HepG2 (cell line): ENCODE data around the gene CSNK2B. TPM values are rescaled to one million over a fixed set of nuclear protein-coding genes. Genes with fewer than 3 reads are reported as not detected.

ENCODE experiments used
- ATRX ChIP-seq: sonication (generic); formaldehyde crosslinking; IDR thresholded peaks from 2 replicates; pipeline ENCODE4 v1.4.0; 2020; ENCODE audit warnings: missing genetic modification reagents, borderline replicate concordance
- ETV6 ChIP-seq: sonication (generic); formaldehyde crosslinking; conservative IDR thresholded peaks from 2 replicates; pipeline ENCODE4 v1.4.0; 2020; ENCODE audit warnings: missing genetic modification reagents
- FOXC1 ChIP-seq: sonication (generic); formaldehyde crosslinking; IDR thresholded peaks from 2 replicates; pipeline ENCODE4 v1.8.0; 2022; ENCODE audit warnings: mild to moderate bottlenecking, missing genetic modification reagents, borderline replicate concordance
- HCFC1 ChIP-seq: fragments of 150-350 bp; IDR thresholded peaks from 2 replicates; pipeline ENCODE4 v1.6.1; 2014; ENCODE audit warnings: low read depth, low read length
- HHEX ChIP-seq: IDR thresholded peaks from 2 replicates; pipeline ENCODE4 v1.6.1; 2016; ENCODE audit warnings: control low read depth
- NR1H2 ChIP-seq: sonication (generic); formaldehyde crosslinking; IDR thresholded peaks from 2 replicates; pipeline ENCODE4 v1.8.1; 2022; ENCODE audit warnings: low read depth, missing genetic modification reagents, borderline replicate concordance
- SALL1 ChIP-seq: sonication (generic); formaldehyde crosslinking; IDR thresholded peaks from 2 replicates; pipeline ENCODE4 v1.8.0; 2022; ENCODE audit warnings: mild to moderate bottlenecking, missing genetic modification reagents
- SNAI1 ChIP-seq: sonication (generic); formaldehyde crosslinking; IDR thresholded peaks from 2 replicates; pipeline ENCODE4 v1.5.0; 2020; ENCODE audit warnings: mild to moderate bottlenecking, missing genetic modification reagents, borderline replicate concordance
- SOX13 ChIP-seq, 3 experiments: fragments of 450-650 bp in 1 of 3; sonication (generic) in 1 of 3; formaldehyde crosslinking in 1 of 3; IDR thresholded peaks in 2 of 3; conservative IDR thresholded peaks in 1 of 3; 2 replicates each; pipeline versions ENCODE4 v1.5.0 to v1.6.1; 2016 to 2020; ENCODE audit warnings: antibody characterized with exemption in 1 of 3, mild to moderate bottlenecking in 1 of 3, missing compliant biosample characterization in 1 of 3, missing genetic modification reagents in 1 of 3, moderate library complexity in 1 of 3
- TBP ChIP-seq: sonication (generic); formaldehyde crosslinking; IDR thresholded peaks from 2 replicates; pipeline ENCODE4 v1.5.0; 2020; ENCODE audit warnings: missing genetic modification reagents
- ZFP82 ChIP-seq: sonication (generic); formaldehyde crosslinking; IDR thresholded peaks from 2 replicates; pipeline ENCODE4 v1.5.1; 2020; ENCODE audit warnings: mild to moderate bottlenecking, missing genetic modification reagents, borderline replicate concordance
- ZNF468 ChIP-seq: sonication (generic); formaldehyde crosslinking; IDR thresholded peaks from 2 replicates; pipeline ENCODE4 v1.8.0; 2022; ENCODE audit warnings: mild to moderate bottlenecking, moderate library complexity, missing genetic modification reagents
- ZNF670 ChIP-seq: sonication (generic); formaldehyde crosslinking; IDR thresholded peaks from 2 replicates; pipeline ENCODE4 v1.8.0; 2022; ENCODE audit warnings: mild to moderate bottlenecking, missing genetic modification reagents, borderline replicate concordance
- ZNF766 ChIP-seq: sonication (generic); formaldehyde crosslinking; IDR thresholded peaks from 2 replicates; pipeline ENCODE4 v1.5.0; 2020; ENCODE audit warnings: missing genetic modification reagents, borderline replicate concordance
- ZNF883 ChIP-seq: sonication (generic); formaldehyde crosslinking; IDR thresholded peaks from 2 replicates; pipeline ENCODE4 v1.5.1; 2020; ENCODE audit warnings: mild to moderate bottlenecking, missing genetic modification reagents; ENCODE audit errors: not compliant biosample characterization
- polyA plus RNA-seq, 8 experiments: library from polyadenylated mRNA; depleted of rRNA in 3 of 8; stranded (reverse) in 7 of 8; unstranded in 1 of 8; fragments of >200 nt; fragmentation: Illumina TruSeq in 4 of 8; extraction: Trizol in 4 of 8; gene quantifications; 2 replicates each; pipeline versions ENCODE4 v1.2.1 to v1.2.3, GENCODE V29; 2011 to 2016; ENCODE audit warnings: low read depth in 4 of 8, missing spikeins in 1 of 8, mixed read lengths in 1 of 8; ENCODE audit not compliant: insufficient read depth in 1 of 8
- total RNA-seq, 5 experiments: library from RNA; depleted of rRNA; stranded (reverse); fragments of >200 nt; fragmentation: Illumina TruSeq; extraction: Trizol; gene quantifications; 2 replicates each; pipeline ENCODE4 v1.2.3, GENCODE V29; 2016; ENCODE audit warnings: low read depth in 1 of 5
- TF ChIP-seq, protein P1 (sequence below): sonication (generic); formaldehyde crosslinking; IDR thresholded peaks from 2 replicates; pipeline ENCODE4 v1.4.0; 2020; ENCODE audit warnings: missing genetic modification reagents, low read depth, mild to moderate bottlenecking, borderline replicate concordance
- TF ChIP-seq, protein P2 (sequence below): sonication (generic); formaldehyde crosslinking; IDR thresholded peaks from 2 replicates; pipeline ENCODE4 v1.5.0; 2020; ENCODE audit warnings: missing genetic modification reagents, mild to moderate bottlenecking, borderline replicate concordance
- TF ChIP-seq, protein P3 (sequence below): conservative IDR thresholded peaks from 2 replicates; pipeline ENCODE4 v1.6.1; 2018; ENCODE audit warnings: missing genetic modification reagents
- TF ChIP-seq, protein P4 (sequence below): IDR thresholded peaks from 2 replicates; pipeline ENCODE4 v1.6.1; 2016; ENCODE audit warnings: low read depth
- TF ChIP-seq, protein P5 (sequence below): fragments of 450-650 bp; IDR thresholded peaks from 2 replicates; pipeline ENCODE4 v1.6.1; 2016

Gene CSNK2B
- total and polyA plus RNA-seq, 2 of the 13 experiments (the other 11 are each of a cell fraction or from before 2014, with no cell fraction given): 111 to 296 TPM

DNA sequence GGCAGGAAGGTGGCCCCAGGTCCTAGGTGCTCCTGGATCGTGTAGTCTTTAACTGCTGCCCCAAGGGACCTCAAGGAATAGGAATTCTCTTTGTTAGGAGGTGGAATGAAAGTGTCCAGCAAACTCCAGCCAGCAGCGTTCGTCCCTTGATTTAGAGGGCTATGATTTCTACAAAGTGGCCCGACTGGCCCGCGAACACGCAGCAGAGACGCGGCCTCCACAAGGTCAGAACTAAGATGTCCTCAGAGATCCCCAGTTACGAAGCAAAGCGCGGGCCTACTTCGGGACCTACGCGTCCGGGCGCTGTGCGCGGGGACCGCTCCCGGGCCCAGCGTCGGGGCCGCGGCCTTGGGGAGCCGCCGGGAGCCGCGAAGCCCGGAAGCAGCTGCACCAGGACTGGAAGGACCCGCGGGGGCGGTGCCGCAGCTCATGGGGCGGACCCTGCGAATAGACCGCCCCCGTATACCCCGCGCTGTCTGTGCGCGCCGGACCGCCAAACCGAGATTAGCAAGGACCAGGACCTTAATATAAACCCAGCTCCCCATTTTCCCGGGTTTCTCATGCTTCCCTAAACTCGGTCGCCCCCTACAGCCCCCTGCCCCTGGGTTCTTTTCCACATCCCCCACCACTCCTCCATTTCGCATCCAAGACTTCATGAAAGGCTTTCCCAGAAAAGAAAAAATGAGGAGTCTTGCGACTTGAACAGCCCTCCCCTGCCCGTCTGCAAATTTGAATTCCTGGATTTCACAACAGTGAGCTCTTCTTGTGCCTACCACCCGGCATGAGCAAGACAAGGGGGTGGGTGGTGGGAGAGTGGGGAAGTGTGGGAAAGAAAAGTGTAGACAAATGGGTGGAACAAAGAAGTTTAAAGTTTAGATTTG lies 5.3 kb upstream of the CSNK2B start, which contains the start of gene C6orf47 (continued):
- TF ChIP-seq, protein P1, sequence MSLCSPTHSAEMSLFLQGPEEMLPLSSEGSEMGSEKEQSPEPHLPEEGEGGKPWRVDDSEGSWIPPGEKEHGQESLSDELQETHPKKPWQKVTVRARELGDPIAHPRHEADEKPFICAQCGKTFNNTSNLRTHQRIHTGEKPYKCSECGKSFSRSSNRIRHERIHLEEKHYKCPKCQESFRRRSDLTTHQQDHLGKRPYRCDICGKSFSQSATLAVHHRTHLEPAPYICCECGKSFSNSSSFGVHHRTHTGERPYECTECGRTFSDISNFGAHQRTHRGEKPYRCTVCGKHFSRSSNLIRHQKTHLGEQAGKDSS (CRISPR knock-in tag): peak; percentile 56; the same call in 1 of the 2 replicates
- TF ChIP-seq HHEX (CRISPR knock-in tag): no peak
- peak; percentile 78; the same call in 1 of the 2 replicates for TF ChIP-seq ZFP82 (CRISPR knock-in tag)
- TF ChIP-seq SOX13 (IDR thresholded peaks at IDR 0.05): peak; percentile 43; the same call in 1 of the 2 replicates
- peak in 1 of 2 experiments; percentile 40; a peak in 1 of 4 replicates for TF ChIP-seq SOX13 (CRISPR knock-in tag; conservative IDR thresholded peaks at IDR 0.05 in 1 of 2, IDR thresholded peaks at IDR 0.05 in 1 of 2)
- peak; percentile 81 for TF ChIP-seq SALL1 (CRISPR knock-in tag)
- no peak for TF ChIP-seq ATRX (CRISPR knock-in tag)
- TF ChIP-seq, protein P2, sequence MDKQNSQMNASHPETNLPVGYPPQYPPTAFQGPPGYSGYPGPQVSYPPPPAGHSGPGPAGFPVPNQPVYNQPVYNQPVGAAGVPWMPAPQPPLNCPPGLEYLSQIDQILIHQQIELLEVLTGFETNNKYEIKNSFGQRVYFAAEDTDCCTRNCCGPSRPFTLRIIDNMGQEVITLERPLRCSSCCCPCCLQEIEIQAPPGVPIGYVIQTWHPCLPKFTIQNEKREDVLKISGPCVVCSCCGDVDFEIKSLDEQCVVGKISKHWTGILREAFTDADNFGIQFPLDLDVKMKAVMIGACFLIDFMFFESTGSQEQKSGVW: no peak
- TF ChIP-seq TBP (CRISPR knock-in tag): 0 out of 2 replicates have a peak, but pooled peaks have one; percentile 92
- no peak for TF ChIP-seq SNAI1
- TF ChIP-seq ZNF468 (CRISPR knock-in tag): no peak
- peak; percentile 87; the same call in 1 of the 2 replicates for TF ChIP-seq ZNF766 (CRISPR knock-in tag)
- TF ChIP-seq ETV6 (CRISPR knock-in tag): peak; percentile 36; the same call in 1 of the 2 replicates
- TF ChIP-seq, protein P3, sequence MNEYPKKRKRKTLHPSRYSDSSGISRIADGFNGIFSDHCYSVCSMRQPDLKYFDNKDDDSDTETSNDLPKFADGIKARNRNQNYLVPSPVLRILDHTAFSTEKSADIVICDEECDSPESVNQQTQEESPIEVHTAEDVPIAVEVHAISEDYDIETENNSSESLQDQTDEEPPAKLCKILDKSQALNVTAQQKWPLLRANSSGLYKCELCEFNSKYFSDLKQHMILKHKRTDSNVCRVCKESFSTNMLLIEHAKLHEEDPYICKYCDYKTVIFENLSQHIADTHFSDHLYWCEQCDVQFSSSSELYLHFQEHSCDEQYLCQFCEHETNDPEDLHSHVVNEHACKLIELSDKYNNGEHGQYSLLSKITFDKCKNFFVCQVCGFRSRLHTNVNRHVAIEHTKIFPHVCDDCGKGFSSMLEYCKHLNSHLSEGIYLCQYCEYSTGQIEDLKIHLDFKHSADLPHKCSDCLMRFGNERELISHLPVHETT (CRISPR knock-in tag): peak; percentile 83
- TF ChIP-seq, protein P4, sequence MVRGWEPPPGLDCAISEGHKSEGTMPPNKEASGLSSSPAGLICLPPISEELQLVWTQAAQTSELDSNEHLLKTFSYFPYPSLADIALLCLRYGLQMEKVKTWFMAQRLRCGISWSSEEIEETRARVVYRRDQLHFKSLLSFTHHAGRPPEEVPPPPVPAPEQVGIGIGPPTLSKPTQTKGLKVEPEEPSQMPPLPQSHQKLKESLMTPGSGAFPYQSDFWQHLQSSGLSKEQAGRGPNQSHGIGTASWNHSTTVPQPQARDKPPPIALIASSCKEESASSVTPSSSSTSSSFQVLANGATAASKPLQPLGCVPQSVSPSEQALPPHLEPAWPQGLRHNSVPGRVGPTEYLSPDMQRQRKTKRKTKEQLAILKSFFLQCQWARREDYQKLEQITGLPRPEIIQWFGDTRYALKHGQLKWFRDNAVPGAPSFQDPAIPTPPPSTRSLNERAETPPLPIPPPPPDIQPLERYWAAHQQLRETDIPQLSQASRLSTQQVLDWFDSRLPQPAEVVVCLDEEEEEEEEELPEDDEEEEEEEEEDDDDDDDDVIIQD (CRISPR knock-in tag): no peak; the same call in 1 of the 2 replicates
- peak; percentile 91 for TF ChIP-seq FOXC1 (CRISPR knock-in tag)
- TF ChIP-seq ZNF670 (CRISPR knock-in tag): peak; percentile 69; the same call in 1 of the 2 replicates
- TF ChIP-seq NR1H2 (CRISPR knock-in tag): peak; percentile 47; the same call in 1 of the 2 replicates
- TF ChIP-seq ZNF883 (CRISPR knock-in tag): peak; percentile 92
- TF ChIP-seq HCFC1: no peak; the same call in 1 of the 2 replicates
- TF ChIP-seq, protein P5, sequence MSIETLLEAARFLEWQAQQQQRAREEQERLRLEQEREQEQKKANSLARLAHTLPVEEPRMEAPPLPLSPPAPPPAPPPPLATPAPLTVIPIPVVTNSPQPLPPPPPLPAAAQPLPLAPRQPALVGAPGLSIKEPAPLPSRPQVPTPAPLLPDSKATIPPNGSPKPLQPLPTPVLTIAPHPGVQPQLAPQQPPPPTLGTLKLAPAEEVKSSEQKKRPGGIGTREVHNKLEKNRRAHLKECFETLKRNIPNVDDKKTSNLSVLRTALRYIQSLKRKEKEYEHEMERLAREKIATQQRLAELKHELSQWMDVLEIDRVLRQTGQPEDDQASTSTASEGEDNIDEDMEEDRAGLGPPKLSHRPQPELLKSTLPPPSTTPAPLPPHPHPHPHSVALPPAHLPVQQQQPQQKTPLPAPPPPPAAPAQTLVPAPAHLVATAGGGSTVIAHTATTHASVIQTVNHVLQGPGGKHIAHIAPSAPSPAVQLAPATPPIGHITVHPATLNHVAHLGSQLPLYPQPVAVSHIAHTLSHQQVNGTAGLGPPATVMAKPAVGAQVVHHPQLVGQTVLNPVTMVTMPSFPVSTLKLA: no peak
